D341Med (cell line): ENCODE results near the gene AKAP13.
"Not testable (repeated sequence)": the region's sequence is repeated elsewhere in the genome, so short reads cannot be mapped to it uniquely, and the experiment has no call there.

Source experiments
- DNase-seq: peaks from one replicate; pipeline ENCODE4 v3.0.0; 2012; ENCODE audit warnings: low spot score

Gene AKAP13

GRCh38 chr15:85348048-85348766, 32.2 kb upstream of the AKAP13 start:
- DNase-seq, result not testable (repeated sequence)

DNA sequence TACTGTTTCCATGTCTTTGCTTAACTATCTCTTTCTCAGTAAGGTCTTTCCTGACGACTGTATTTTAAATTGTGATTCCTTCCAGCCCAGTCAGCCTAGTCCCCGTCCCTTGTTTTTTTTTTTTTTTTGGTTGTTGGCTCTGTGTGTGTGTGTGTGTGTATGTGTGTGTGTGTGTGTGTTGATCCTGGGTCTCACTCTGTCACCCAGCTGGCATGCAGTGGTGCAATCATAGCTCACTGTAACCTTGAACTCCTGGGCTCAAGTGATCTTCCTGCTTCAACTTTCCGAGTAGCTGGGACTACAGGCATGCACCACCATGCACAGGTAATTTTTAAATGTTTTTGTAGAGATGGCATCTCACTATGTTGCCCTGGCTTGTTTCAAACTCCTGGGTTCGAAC, 31.3 kb upstream of the AKAP13 start:
- DNase-seq, result not testable (repeated sequence)

- no peak for DNase-seq
Measured at GRCh38 chr15:85350395-85350794, 30.0 kb upstream of the AKAP13 start.

DNA sequence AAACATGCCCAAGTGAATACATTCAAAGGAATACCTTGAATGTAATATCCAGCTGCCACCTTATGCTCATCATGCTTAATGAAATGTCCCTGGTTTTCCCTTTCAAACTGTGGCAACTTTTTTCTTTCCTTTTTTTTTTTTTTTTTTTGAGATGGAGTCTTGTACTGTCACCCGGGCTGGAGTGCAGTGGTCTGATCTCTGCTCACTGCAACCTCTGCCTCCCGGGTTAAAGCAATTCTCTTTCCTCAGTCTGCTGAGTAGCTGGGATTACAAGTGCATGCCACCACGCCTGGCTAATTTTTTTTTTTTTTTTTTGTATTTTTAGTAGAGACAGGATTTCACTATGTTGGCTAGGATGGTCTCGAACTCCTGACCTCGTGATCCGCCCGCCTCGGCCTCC, 28.9 kb upstream of the AKAP13 start:
- DNase-seq, result not testable (repeated sequence)

DNA sequence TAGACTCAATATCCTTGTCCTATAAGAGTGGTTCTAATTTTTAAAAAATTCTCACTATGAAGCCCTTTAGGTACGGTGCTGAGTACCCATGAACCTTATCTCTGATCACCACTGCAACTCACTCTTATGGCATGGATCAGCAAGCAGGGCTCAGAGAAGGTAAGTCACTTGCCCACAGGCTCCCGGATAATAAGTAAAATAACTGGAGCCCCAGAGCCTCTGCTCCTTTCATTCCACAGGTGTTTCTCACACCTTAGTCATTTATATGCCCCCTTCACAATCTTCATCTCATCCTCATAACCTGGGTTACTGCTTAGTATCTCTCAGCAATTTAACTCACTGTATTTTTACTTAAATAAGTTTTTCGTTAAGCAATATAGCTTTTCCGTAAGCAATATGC, 28.4 kb upstream of the AKAP13 start:
- no peak for DNase-seq

DNA sequence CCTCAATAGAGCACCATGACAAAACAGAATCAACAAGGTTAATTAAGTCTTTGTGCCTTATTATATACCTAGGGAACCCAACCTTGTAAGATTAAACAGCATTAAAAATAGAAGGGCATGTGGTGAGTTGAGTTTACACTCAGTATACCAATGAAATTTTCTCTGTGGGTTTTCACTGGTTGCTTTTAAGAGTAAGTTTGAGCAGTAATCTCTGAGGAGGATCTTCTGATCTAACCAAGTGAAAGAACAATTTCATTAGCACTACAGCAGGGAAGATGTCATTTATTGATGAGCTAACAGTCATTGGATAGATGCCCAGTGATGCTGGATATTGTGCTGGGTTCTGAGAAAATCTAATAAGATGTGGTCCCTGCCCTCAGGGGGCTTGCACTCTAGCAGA, 26.9 kb upstream of the AKAP13 start:
- DNase-seq, result no peak

- no peak for DNase-seq
Measured at GRCh38 chr15:85354461-85354860, 25.9 kb upstream of the AKAP13 start.

DNA sequence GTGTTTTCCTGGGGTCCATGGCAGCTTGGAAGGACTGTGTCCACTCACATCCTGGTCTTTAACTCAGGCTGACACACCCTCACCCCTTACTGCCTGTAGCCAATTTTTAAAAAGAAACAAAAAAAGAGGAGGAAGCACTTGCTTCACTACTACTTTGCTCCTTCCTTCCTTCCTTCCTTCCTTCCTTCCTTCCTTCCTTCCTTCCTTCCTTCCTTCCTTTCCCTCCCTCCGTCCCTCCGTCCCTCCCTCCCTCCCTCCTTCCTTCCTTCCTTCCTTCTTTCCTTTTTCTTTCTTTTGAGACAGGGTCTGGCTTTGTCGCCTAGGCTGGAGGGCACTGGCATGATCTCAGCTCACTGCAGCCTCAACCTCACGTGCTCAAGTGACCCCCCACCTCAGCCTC, 25.5 kb upstream of the AKAP13 start:
- DNase-seq, result no peak

DNA sequence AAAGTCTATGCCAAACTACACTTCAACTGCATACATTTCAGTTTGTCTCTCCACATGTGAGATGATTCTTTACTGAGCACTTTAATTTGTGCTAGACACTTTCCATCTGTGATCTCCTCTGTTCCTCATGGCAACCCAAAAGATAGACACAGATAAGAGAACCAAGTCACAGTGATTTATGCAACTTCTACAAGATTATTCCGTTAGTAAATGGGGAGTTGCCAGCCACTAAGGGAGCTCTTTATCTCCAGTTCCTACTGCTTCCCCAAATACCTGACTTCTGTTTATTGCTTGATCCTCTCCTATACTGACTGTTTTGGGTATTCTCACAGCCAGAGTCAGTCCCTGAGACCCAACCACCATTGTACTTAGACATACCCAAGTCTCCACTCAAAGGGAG, 24.1 kb upstream of the AKAP13 start:
- no peak for DNase-seq

DNA sequence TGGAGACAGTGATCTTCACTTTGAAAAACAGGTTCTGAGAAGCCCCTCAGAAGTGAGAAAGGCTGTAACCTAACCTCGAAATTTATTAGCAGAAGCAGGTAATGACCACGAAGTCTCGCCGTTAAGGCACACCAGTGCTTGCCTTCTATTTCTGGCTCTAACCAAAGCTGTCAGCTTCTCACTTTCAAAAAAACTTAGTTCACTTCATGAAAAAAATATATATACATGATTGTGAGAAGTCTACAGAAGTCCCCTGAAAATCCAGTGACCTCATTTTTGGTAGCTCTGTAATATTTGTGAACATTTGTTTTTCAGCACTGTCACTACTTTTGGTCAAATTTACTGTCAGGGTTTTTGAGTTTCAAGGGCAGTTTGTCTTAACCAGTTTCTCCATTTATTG, 19.1 kb upstream of the AKAP13 start:
- DNase-seq, result no peak

DNA sequence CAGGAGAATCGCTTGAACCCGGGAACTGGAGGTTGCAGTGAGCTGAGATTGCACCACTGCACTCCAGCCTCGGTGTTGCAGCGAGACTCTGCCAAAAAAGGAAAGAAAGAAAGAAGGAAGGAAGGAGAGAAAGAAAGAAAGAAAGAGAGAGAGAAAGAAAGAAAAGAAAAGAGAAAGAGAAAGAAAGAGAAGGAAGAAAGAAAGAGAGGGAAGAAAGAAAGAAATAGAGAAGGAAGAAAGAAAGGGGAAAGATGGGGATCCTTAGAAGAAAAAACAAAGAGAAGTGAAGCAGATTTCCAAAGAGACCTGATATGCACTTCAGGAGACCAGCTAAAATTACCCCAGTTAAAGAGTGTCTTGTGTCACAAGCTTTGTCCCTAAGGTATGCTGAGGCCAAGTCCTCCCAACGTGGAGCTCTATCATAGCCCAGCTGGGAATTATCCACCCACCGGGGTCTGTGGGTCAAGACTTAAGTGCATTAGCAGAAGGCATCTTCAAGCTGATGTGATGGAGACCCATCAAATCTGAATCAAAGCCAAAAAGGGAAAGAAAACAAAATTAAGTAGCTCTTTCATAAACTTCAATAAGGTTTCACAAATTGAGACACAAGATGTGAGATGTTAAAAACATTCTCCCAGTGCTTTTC, 17.8 kb upstream of the AKAP13 start:
- no peak for DNase-seq

DNA sequence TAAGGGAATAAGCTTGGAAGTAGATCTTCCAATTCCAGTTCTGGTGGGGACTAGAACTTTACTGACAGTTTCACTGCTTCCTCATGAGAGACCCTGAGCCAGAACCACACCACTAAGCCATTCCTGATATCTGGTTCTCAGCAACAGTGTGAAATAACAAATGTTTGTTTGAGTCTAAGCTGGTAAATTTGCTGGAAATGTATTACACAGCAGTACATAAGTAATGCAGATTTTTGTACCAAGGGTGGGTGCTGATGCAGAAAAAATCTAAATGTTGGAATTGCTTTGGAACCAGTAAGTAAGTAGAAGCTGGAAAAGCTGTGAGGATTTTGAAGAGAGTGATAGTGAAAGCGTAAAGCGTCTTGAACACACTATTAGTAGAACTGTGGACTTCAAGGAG, 14.4 kb upstream of the AKAP13 start:
- DNase-seq, result no peak

- DNase-seq, result no peak
Measured at GRCh38 chr15:85367741-85368140, 12.7 kb upstream of the AKAP13 start.

GRCh38 chr15:85374831-85375230, 5.6 kb upstream of the AKAP13 start:
- no peak for DNase-seq

- DNase-seq, result no peak
Measured at GRCh38 chr15:85377269-85377668, 3.1 kb upstream of the AKAP13 start.

- no peak for DNase-seq
Measured at GRCh38 chr15:85377986-85378385, 2.4 kb upstream of the AKAP13 start.

DNA sequence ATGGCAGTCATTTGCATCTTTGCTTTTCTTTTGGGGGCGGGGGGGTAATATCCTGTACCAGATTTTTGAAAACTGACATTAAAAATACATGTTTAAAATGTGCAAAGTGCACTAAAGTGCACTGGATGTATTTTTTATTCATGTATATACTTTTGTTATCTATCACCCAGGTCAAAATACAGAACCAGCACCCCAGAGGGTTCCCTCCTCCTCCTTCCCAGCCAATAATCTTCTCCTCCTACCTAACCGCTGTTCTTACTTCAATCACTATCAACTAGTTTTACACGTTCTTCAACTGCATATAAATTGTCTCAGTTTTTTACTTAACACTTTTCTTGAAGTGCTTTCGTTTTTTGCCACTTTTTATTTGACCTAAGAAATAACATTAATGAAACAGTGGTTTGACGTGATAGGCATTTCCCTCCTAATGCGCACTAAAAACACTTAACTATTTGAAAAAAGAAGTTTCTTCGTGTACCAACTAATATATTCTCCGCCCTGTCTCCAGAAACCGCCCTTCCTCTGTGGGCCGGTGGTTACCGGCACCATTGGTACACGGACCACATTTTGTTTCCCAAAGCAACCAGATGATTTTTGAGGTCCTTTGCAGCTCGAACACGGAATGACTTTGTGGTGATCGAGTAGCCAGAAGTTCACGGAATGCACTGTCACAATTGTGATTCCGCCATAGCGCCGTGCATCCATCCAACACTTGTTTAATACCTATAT, 836 bp upstream of the AKAP13 start:
- no peak for DNase-seq

GRCh38 chr15:85380812-85381642, 624 bp downstream of the AKAP13 start:
- DNase-seq, result peak; percentile 75

DNA sequence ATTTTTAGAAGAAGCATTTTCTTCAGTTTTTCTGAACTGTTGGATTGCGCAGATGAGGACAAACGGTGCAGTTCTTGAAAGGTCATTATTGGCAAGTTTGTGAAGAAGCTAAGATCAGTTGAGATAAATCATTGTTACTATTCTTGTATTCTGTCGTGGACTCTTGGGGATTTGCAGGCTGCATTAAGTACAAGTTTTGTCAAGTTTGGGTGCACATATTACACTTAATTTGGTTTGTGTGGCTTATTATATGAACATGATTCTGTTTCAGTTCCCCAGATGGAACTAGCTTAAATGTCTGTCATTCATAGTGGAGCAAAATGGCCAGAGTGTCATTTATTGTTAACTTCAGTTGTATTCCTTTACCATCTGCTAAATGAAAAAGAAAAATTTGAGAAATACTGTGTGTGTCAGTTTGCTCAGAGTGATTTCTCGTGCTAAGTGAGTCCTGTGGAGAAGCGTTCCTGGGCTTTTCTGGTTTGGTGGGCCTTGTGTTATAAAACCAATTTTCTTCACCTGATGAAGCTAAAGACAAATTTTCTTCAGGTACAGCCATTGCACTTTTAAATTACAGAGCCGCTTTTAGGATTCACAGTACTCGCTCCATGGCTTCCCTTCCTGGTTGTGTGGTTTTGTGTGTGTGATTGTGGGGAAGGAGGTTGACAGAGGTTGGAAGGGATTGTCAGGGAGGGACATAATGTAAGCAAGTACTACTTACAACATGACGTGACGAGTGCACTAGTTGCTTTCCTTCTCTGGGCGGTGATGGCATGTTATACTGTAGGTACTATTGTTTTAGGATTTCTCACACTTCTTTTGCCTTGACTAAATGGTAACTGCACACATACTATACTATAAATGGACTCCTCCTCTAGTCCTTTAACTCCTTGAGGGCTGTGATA, 1.7 kb downstream of the AKAP13 start:
- no peak for DNase-seq

GRCh38 chr15:85382942-85383341, 2.5 kb downstream of the AKAP13 start:
- no peak for DNase-seq

- DNase-seq, result no peak
Measured at GRCh38 chr15:85383470-85384148, 3.2 kb downstream of the AKAP13 start.
